Astrocyte of the cerebellum (primary cell): ENCODE measurements around the gene EARS2.

ENCODE experiments used
- DNase-seq: peaks from one replicate; pipeline ENCODE4 v3.0.0-alpha.2; 2011; ENCODE audit warnings: low read depth
- H3K4me3 ChIP-seq: 2 replicates; pipeline ENCODE4 v1.5.1; 2011; ENCODE audit warnings: mild to moderate bottlenecking, low read depth, low read length, moderate library complexity
- CTCF ChIP-seq: IDR thresholded peaks from 2 replicates; pipeline ENCODE4 v1.5.1; 2012; ENCODE audit warnings: low read length, low read depth, moderate library complexity, mild to moderate bottlenecking; ENCODE audit errors: missing control alignments
- in situ Hi-C: cut with HindIII; loops from 2 replicates; pipeline ENCODE4 v1.10.0; 2017; ENCODE audit warnings: low sequenced_read_pairs

EARS2 gene

GRCh38 chr16:23479138-23479537 lies 78.0 kb downstream of the EARS2 start:
- in situ Hi-C loops, result no loop called here
- H3K4me3 ChIP-seq, result no peak overlapping the region
- DNase-seq, result no peak
- TF ChIP-seq CTCF, result no peak

DNA sequence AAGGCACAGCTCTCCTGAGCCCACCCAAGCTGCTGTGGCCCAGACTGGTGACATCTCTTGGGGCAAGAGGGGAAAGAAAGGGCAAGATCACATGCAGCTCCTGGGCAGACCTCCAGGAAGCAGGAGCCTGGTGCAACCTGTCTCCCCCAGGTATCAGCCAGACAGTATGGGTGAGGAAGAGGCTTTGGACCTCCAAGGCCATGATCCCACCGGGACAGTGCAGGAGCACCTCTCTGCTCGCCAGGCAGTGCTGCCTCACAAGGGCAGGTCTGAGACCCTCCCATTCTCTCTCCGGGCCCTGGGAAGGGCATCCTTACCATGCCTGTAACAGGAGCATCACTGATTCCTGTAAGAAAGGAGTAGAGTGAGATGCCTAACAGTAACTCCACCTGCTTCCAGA lies 78.6 kb downstream of the EARS2 start:
- in situ Hi-C loops, result no loop called here
- H3K4me3 ChIP-seq, result no peak overlapping the region
- no peak for DNase-seq
- TF ChIP-seq CTCF, result no peak

DNA sequence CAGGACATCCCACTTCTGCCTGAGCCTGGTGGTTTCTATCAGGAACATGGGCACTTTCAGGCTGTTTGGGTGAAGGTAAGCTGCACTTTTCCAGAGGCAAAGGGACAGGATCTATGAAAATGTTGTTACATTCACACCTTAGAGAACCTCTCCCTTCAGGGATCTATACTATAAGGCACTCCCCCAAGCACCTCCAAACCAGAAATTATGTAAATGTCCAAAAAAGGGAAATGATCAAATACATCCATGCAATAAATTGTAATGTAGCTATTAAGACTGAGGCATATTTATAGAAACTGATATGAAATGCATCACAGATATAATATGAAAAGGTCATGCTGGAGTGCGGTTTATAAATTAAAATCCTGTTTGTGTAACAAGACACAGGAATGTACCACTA lies 80.9 kb downstream of the EARS2 start:
- no peak for TF ChIP-seq CTCF
- DNase-seq, result no peak
- in situ Hi-C loops, result no loop called here
- no peak overlapping the region for H3K4me3 ChIP-seq
